Thymus (tissue), 11 donors: Measurements from ENCODE around the gene ODF2. TPM values are rescaled to one million over a fixed set of nuclear protein-coding genes. Genes with fewer than 3 reads are reported as not detected.
"Not testable (repeated sequence)": the region's sequence is repeated elsewhere in the genome, so short reads cannot be mapped to it uniquely, and the experiment has no call there.

ENCODE experiments used
- DNase-seq, 9 donors: peaks; one replicate each; pipeline ENCODE4 v3.0.0-alpha.2; 2013; ENCODE audit warnings: low spot score in 9 of 9, low read depth in 6 of 9, missing footprints in 1 of 9
- H3K27ac ChIP-seq, 2 donors: one replicate each; pipeline ENCODE4 v1.5.1; 2013; ENCODE audit warnings: control low read depth in 1 of 2, low read depth in 1 of 2, low read length in 1 of 2, mild to moderate bottlenecking in 1 of 2, moderate library complexity in 1 of 2
- H3K27me3 ChIP-seq, 2 donors: one replicate each; pipeline ENCODE4 v1.5.1; 2013; ENCODE audit warnings: low read length in 1 of 2; ENCODE audit not compliant: control insufficient read depth in 2 of 2, insufficient read depth in 1 of 2
- H3K36me3 ChIP-seq, 2 donors: one replicate each; pipeline ENCODE4 v1.5.1; 2013; ENCODE audit warnings: low read length in 1 of 2, mild to moderate bottlenecking in 1 of 2, moderate library complexity in 1 of 2; ENCODE audit not compliant: control insufficient read depth in 2 of 2, insufficient read depth in 2 of 2
- H3K4me1 ChIP-seq, 2 donors: one replicate each; pipeline ENCODE4 v1.5.1; 2013; ENCODE audit warnings: low read length in 2 of 2; ENCODE audit not compliant: control insufficient read depth in 2 of 2, insufficient read depth in 2 of 2
- H3K4me3 ChIP-seq, 2 donors: one replicate each; pipeline ENCODE4 v1.5.1; 2013; ENCODE audit warnings: low read length in 2 of 2, control low read depth in 1 of 2, mild to moderate bottlenecking in 1 of 2
- H3K9me3 ChIP-seq, 2 donors: one replicate each; pipeline ENCODE4 v1.5.1; 2013; ENCODE audit warnings: low read length in 1 of 2, mild to moderate bottlenecking in 1 of 2; ENCODE audit not compliant: control insufficient read depth in 2 of 2, insufficient read depth in 1 of 2
- WGBS: extraction: QIAGEN DNeasy Blood & Tissue Kit; methylation state at CpG from one replicate; pipeline ENCODE4 v1.1.7; 2013; 5-methylcytosine and 5-hydroxymethylcytosine counted together
- polyA plus RNA-seq: library from polyadenylated mRNA; stranded (reverse); fragments of 200-250 nt; gene quantifications from one replicate; pipeline ENCODE4 v1.2.3, GENCODE V29; 2013
- total RNA-seq: library from RNA; stranded (reverse); fragments of 120-200 nt; gene quantifications from one replicate; pipeline ENCODE4 v1.2.4, GENCODE V29; 2013
- donor health status: healthy.

ODF2 gene
- total and polyA plus RNA-seq, 2 donors = 22.7 to 34.4 TPM

- Histone ChIP-seq H3K27me3 (no peaks in the 10 kb centered on the region), H3K27ac (no peak overlapping the region), H3K4me1 (no peaks in the 10 kb centered on the region), H3K9me3 (no peaks in the 10 kb centered on the region), H3K4me3 (no peak overlapping the region), H3K36me3 (peaks cover 74 to 81% of the 10 kb centered on the region in 2 donors)
- 98% methylated on average over 11 of the region's 11 CpGs for WGBS
- DNase-seq = no peak
Measured at GRCh38 chr9:128497824-128498610, 42.2 kb downstream of the ODF2 start.

- Histone ChIP-seq H3K27ac (no peak overlapping the region), H3K4me1 (peaks cover 3 to 4% of the 10 kb centered on the region in 2 donors), H3K9me3 (no peaks in the 10 kb centered on the region), H3K27me3 (no peaks in the 10 kb centered on the region), H3K4me3 (no peak overlapping the region), H3K36me3 (peaks cover 69 to 73% of the 10 kb centered on the region in 2 donors)
- 99% methylated on average over 9 of the region's 9 CpGs for WGBS
- no peak for DNase-seq
Measured at GRCh38 chr9:128498911-128499310, 43.1 kb downstream of the ODF2 start.

- Histone ChIP-seq H3K4me3 (no peak overlapping the region), H3K4me1 (peaks cover 4 to 6% of the 10 kb centered on the region in 2 donors), H3K27ac (no peak overlapping the region), H3K36me3 (peaks cover 63% of the 10 kb centered on the region in 2 donors), H3K9me3 (no peaks in the 10 kb centered on the region), H3K27me3 (no peaks in the 10 kb centered on the region)
- no peak for DNase-seq
- WGBS = 98% methylated on average over 15 of the region's 15 CpGs
Measured at GRCh38 chr9:128499920-128500319, 44.1 kb downstream of the ODF2 start.

GRCh38 chr9:128503415-128503825, 47.6 kb downstream of the ODF2 start:
- H3K4me3 ChIP-seq, H3K27ac ChIP-seq: not testable (repeated sequence)

GRCh38 chr9:128503870-128504269, 48.1 kb downstream of the ODF2 start:
- Histone ChIP-seq H3K4me1 (peaks cover 11 to 12% of the 10 kb centered on the region in 2 donors), H3K36me3 (peaks cover 29 to 35% of the 10 kb centered on the region in 2 donors), H3K9me3 (no peaks in the 10 kb centered on the region), H3K27ac (peak overlapping the region in 1 of 2 donors; percentile 85), H3K4me3 (peak overlapping the region; percentile 66 to 98), H3K27me3 (no peaks in the 10 kb centered on the region)
- 49% methylated on average over 11 of the region's 11 CpGs for WGBS
- DNase-seq = no peak

More at GRCh38 chr9:128503415-128503825, 47.6 kb downstream of the ODF2 start:
- not testable (repeated sequence) for H3K27me3 ChIP-seq, DNase-seq, H3K9me3 ChIP-seq
- WGBS = 87% methylated on average over 14 of the region's 14 CpGs
- Histone ChIP-seq H3K36me3 (peaks cover 31 to 37% of the 10 kb centered on the region in 2 donors), H3K4me1 (peaks cover 11 to 12% of the 10 kb centered on the region in 2 donors)

GRCh38 chr9:128504485-128505413, 48.9 kb downstream of the ODF2 start, which contains the start of gene GLE1:
Gene GLE1, plus strand, starts transcription at chr9:128504719. Its CDS starts 87 bp downstream, at chr9:128504806.
- Histone ChIP-seq H3K27ac (peak within 1 kb of the TSS; percentile 85), H3K9me3 (no peaks in the 10 kb centered on the region), H3K36me3 (peaks cover 26 to 35% of the 10 kb centered on the region in 2 donors), H3K27me3 (no peaks in the 10 kb centered on the region), H3K4me1 (peaks cover 11 to 12% of the 10 kb centered on the region in 2 donors), H3K4me3 (peak within 1 kb of the TSS; percentile 66 to 98)
- DNase-seq = peak; percentile 70 to 97 (median 94)
- under 1% methylated on average over 64 of the region's 64 CpGs for WGBS

GRCh38 chr9:128505414-128505765, 49.6 kb downstream of the ODF2 start:
- peak overlapping the region; percentile 66 to 98 for H3K4me3 ChIP-seq
- H3K27ac ChIP-seq = peak overlapping the region; percentile 82 to 85
- WGBS = 46% methylated on average over 6 of the region's 6 CpGs
- no peaks in the 10 kb centered on the region for H3K27me3 ChIP-seq
- no peaks in the 10 kb centered on the region for H3K9me3 ChIP-seq
- no peak for DNase-seq
- H3K36me3 ChIP-seq = peaks cover 26 to 35% of the 10 kb centered on the region in 2 donors
- H3K4me1 ChIP-seq = peaks cover 11 to 12% of the 10 kb centered on the region in 2 donors

- H3K36me3 ChIP-seq = peaks cover 24 to 35% of the 10 kb centered on the region in 2 donors
- WGBS = 97% methylated on average over 12 of the region's 12 CpGs
- not testable (repeated sequence) for H3K9me3 ChIP-seq, H3K27me3 ChIP-seq, H3K4me3 ChIP-seq, H3K27ac ChIP-seq, DNase-seq
- H3K4me1 ChIP-seq = peaks cover 11 to 12% of the 10 kb centered on the region in 2 donors
Measured at GRCh38 chr9:128505906-128506305, 50.1 kb downstream of the ODF2 start.
